Keratinocyte (primary cell): ENCODE measurements around the gene SPDYE2. TPM values are rescaled to one million over a fixed set of nuclear protein-coding genes. Genes with fewer than 3 reads are reported as not detected.
"Not testable (repeated sequence)": the region's sequence is repeated elsewhere in the genome, so short reads cannot be mapped to it uniquely, and the experiment has no call there.

ENCODE experiments used
- DNase-seq: peaks from one replicate; pipeline ENCODE4 v3.0.0-alpha.2; 2011; ENCODE audit warnings: low read depth, missing footprints, low spot score
- FAIRE-seq: peaks from 2 replicates; lab custom pipeline; 2011; peaks lifted over from hg19 to GRCh38; lab: Jason Lieb, UNC
- H2AFZ ChIP-seq: 2 replicates; pipeline ENCODE4 v1.6.0; 2012; ENCODE audit warnings: low read length, control low read depth, inconsistent platforms; ENCODE audit not compliant: control insufficient read depth
- H3K27ac ChIP-seq: 2 replicates; pipeline ENCODE4 v1.5.1; 2011; ENCODE audit warnings: low read length; ENCODE audit not compliant: control insufficient read depth, insufficient read depth
- H3K27me3 ChIP-seq: 3 replicates; pipeline ENCODE4 v1.6.0; 2011; ENCODE audit warnings: low read length; ENCODE audit not compliant: control insufficient read depth, insufficient read depth; ENCODE audit errors: extremely low read depth
- H3K36me3 ChIP-seq, 2 experiments: 2 replicates in 1 of 2; 3 replicates in 1 of 2; pipeline ENCODE4 v1.5.1; 2011; ENCODE audit warnings: low read length in 2 of 2, mild to moderate bottlenecking in 1 of 2; ENCODE audit not compliant: control insufficient read depth in 2 of 2, insufficient read depth in 2 of 2; ENCODE audit errors: extremely low read depth in 1 of 2
- H3K4me1 ChIP-seq: 3 replicates; pipeline ENCODE4 v1.5.1; 2011; ENCODE audit warnings: low read length; ENCODE audit not compliant: control insufficient read depth, insufficient read depth; ENCODE audit errors: extremely low read depth
- H3K4me2 ChIP-seq: 3 replicates; pipeline ENCODE4 v1.6.0; 2011; ENCODE audit warnings: low read depth, low read length; ENCODE audit not compliant: control insufficient read depth, insufficient read depth; ENCODE audit errors: extremely low read depth
- H3K4me3 ChIP-seq, 3 experiments: fragments of 200-600 bp in 1 of 3; sonication (generic) in 1 of 3; 2 replicates in 2 of 3; 3 replicates in 1 of 3; pipeline ENCODE4 v1.5.1; 2011 to 2016; ENCODE audit warnings: low read length in 3 of 3, mild to moderate bottlenecking in 3 of 3, control low read depth in 2 of 3, inconsistent platforms in 1 of 3, low read depth in 1 of 3, mixed read lengths in 1 of 3, mixed run types in 1 of 3, moderate library complexity in 1 of 3; ENCODE audit not compliant: control insufficient read depth in 2 of 3, insufficient read depth in 2 of 3; ENCODE audit errors: extremely low read depth in 1 of 3
- H3K79me2 ChIP-seq: 2 replicates; pipeline ENCODE4 v1.6.0; 2012; ENCODE audit warnings: low read length; ENCODE audit not compliant: control insufficient read depth, insufficient read depth
- H3K9ac ChIP-seq: 3 replicates; pipeline ENCODE4 v1.6.0; 2011; ENCODE audit warnings: low read length; ENCODE audit not compliant: control insufficient read depth, insufficient read depth; ENCODE audit errors: extremely low read depth
- H3K9me1 ChIP-seq: 3 replicates; pipeline ENCODE4 v1.6.0; 2011; ENCODE audit warnings: low read length; ENCODE audit not compliant: control insufficient read depth, insufficient read depth; ENCODE audit errors: extremely low read depth
- H3K9me3 ChIP-seq: 2 replicates; pipeline ENCODE4 v1.5.1; 2012; ENCODE audit warnings: low read depth, low read length; ENCODE audit not compliant: control insufficient read depth
- H4K20me1 ChIP-seq: 3 replicates; pipeline ENCODE4 v1.6.0; 2011; ENCODE audit warnings: low read length; ENCODE audit not compliant: control insufficient read depth, insufficient read depth; ENCODE audit errors: extremely low read depth
- dilution Hi-C: fragments of 300-500 bp; cut with MboI; formaldehyde crosslinking; loops from one replicate; pipeline ENCODE4 v1.7.0; 2020; ENCODE audit warnings: low sequenced_read_pairs; ENCODE audit not compliant: extremely low pct_ligation_motif_present
- polyA plus RNA-seq, 5 experiments: library from polyadenylated mRNA; depleted of rRNA in 3 of 5; stranded (reverse) in 3 of 5; stranded (forward) in 1 of 5; unstranded in 1 of 5; fragments of >200 nt; gene quantifications; 1 replicate in 1 of 5; 2 replicates in 3 of 5; 3 replicates in 1 of 5; pipeline versions ENCODE4 v1.2.1 to v1.2.3, GENCODE V29; 2011 to 2012; ENCODE audit warnings: missing spikeins in 2 of 5, low read depth in 1 of 5, low replicate concordance in 1 of 5

Gene SPDYE2
- polyA plus RNA-seq, 1 donor (not counting 4 experiments of a cell fraction or from before 2014, with no cell fraction given): not detected

DNA sequence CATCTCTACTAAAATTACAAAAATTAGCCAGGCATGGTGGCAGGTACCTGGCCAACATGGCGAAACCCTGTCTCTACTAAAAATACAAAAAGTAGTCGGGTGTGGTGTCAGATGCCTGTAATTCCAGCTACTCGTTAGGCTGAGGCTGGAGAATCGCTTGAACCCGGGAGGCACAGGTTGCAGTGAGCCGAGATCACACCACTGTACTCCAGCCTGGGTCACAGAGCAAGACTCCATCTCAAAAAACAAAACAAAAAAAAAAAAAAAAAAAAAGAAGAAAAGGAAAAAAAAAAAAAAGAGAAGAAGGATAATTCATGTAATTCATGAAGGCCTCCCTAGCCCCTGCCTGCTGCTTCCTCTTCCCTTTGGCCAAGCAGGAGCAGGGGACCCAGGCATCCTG, 10.4 kb upstream of the SPDYE2 start:
- H3K27ac ChIP-seq, H3K36me3 ChIP-seq, H3K4me1 ChIP-seq, FAIRE-seq, H3K9me3 ChIP-seq, H3K9ac ChIP-seq, H3K79me2 ChIP-seq, H2AFZ ChIP-seq, H3K4me2 ChIP-seq, DNase-seq, H3K9me1 ChIP-seq, H3K27me3 ChIP-seq, dilution Hi-C loops, H4K20me1 ChIP-seq, H3K4me3 ChIP-seq: not testable (repeated sequence)

DNA sequence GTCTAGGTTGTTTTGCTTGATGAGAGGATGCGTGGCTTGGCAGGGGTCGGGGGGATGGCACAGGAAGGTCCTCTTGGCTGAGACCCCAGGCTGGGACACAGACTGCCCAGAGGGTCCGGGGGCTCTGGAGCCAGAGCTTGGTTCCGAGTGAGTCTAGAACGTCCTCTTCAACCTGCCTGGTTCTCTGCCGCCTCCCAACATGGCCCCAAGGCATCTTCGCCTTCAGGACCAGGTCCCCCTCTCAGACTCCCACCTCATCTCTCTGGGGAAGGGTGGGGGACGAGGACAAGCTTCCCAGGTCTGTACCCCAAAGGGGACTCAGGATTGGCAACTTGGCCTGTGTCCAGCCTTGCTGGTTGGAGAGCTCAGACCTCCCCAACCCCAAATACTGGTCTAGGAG, 8.9 kb upstream of the SPDYE2 start:
- H3K27ac ChIP-seq, H3K79me2 ChIP-seq, FAIRE-seq, H3K4me2 ChIP-seq, H3K9ac ChIP-seq, dilution Hi-C loops, DNase-seq, H3K9me3 ChIP-seq, H3K4me3 ChIP-seq, H3K4me1 ChIP-seq, H3K27me3 ChIP-seq, H3K9me1 ChIP-seq, H4K20me1 ChIP-seq, H3K36me3 ChIP-seq, H2AFZ ChIP-seq: not testable (repeated sequence)

DNA sequence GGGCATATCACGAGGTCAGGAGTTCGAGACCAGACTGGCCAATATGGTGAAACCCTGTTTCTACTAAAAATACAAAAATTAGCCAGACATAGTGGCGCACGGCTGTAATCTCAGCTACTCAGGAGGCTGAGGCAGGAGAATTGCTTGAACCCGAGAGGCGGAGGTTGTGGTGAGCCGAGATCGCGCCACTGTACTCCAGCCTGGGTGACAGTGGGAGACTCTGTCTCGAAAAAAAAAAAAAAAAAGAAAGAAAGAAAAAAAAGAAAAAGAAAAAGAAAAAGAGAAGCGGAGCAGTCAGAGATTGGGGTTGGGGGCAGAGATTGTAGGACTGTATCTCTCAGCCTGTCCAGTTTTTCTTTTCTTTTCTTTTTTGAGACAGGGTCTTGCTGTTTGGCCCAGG, 8.3 kb upstream of the SPDYE2 start:
- H4K20me1 ChIP-seq, DNase-seq, H3K4me1 ChIP-seq, H3K9me3 ChIP-seq, H3K79me2 ChIP-seq, H3K4me2 ChIP-seq, H3K27me3 ChIP-seq, H3K4me3 ChIP-seq, H3K9me1 ChIP-seq, H2AFZ ChIP-seq, dilution Hi-C loops, H3K36me3 ChIP-seq, H3K9ac ChIP-seq, H3K27ac ChIP-seq, FAIRE-seq: not testable (repeated sequence)

DNA sequence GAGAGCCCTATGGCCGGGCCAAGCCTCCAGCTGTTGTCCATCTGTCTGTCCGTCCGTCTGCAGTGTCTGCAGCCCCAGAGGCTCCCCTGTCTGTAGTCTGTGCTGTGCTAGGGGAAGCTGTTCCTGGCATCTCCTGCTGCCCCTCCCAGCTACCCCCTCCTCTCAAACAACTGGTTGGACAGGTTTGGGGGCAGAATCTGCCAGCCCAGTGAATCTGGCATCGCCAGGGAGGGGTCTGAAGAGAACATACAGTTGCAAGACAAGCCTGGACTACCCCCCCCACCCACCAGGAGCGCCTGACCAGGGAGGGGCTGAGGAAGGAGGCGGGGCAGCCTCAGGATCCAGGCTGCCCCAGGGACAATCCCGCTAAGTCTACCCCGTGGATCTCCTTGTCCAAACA, 7.4 kb upstream of the SPDYE2 start, which contains the start of gene UPK3BL2:
Gene UPK3BL2 (minus strand): TSS at position 101 of the 400 bp plus-strand sequence. CDS start 60 bp downstream, at position 41.
- H3K27me3 ChIP-seq, H3K9me3 ChIP-seq, H4K20me1 ChIP-seq, H3K36me3 ChIP-seq, H3K9ac ChIP-seq, H3K4me3 ChIP-seq, H2AFZ ChIP-seq, dilution Hi-C loops, H3K4me2 ChIP-seq, FAIRE-seq, H3K27ac ChIP-seq, H3K9me1 ChIP-seq, DNase-seq, H3K79me2 ChIP-seq, H3K4me1 ChIP-seq: not testable (repeated sequence)

DNA sequence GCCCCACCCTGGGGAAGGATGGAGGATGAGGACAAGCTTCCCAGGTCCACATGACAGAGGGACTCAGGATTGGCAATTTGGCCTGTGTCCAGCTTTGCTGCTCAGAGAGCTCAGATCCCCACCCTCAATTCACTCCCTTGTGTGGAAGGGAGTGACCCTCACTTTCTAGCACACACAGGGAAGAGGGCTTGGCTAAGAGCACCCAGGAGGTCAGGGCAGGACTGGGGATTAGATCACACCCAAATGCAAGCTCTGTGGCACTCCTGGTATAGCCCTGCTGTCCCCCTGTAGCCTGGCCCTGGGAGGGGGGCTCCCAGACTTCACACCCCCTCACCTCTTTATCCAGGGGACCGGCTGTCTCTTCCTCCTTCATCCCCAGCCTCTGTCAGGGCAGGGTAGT, 6.7 kb upstream of the SPDYE2 start:
- H3K4me2 ChIP-seq, H4K20me1 ChIP-seq, DNase-seq, dilution Hi-C loops, H3K27ac ChIP-seq, H3K9me3 ChIP-seq, FAIRE-seq, H3K79me2 ChIP-seq, H3K9me1 ChIP-seq, H3K36me3 ChIP-seq, H3K27me3 ChIP-seq, H2AFZ ChIP-seq, H3K9ac ChIP-seq, H3K4me1 ChIP-seq, H3K4me3 ChIP-seq: not testable (repeated sequence)
